ENCODE results near the gene ERBB2. TPM values are rescaled to one million over a fixed set of nuclear protein-coding genes. Genes with fewer than 3 reads are reported as not detected.

Gene ERBB2
- total and polyA plus RNA-seq, 8 donors, result 13.1 to 402 (median 56.5) TPM

DNA sequence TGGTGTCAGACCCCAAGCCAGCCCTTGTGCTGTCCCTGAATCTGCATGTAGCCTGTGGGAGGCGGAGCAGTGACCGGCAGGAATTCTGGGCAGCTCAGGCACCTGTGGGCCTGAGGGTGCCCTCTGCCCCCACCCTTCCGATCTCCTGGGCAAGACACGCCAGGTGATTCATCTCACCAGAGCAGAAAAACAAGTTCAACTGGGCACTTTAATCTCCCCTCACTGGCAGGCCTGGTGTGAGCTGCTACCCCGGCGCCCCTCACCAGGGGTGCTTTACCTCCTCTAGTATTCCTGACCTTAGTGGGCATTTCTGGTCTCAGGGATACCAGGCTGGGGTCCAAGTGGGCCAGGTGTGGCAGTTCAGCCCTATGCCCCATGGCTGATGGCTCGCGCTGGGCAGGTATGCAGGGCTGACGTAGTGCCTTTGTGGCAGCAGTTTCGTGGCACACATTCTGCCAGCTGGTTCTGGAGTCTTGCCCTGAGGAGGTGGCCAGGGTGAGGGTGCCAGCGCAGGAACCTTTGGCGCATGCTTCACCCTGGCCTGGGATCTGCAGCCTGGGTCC lies 6.0 kb downstream of the ERBB2 start:
- Histone ChIP-seq H3K4me1 (peaks cover 57 to 77% (median 67%) of the 10 kb centered on the region in 4 donors), H3K36me3 (peaks cover 19 to 44% (median 40%) of the 10 kb centered on the region in 4 donors), H3K27ac (peak overlapping the region; percentile 85 to 95 (median 92)), H3K9me3 (no peaks in the 10 kb centered on the region), H3K4me3 (no peak overlapping the region), H3K27me3 (peaks cover 0 to 6% (median 0%) of the 10 kb centered on the region in 3 donors)
- DNase-seq, result peak; percentile 87 to 91
- TF ChIP-seq EP300 (IDR thresholded peaks at IDR 0.05) (no peak), POLR2AphosphoS5 (IDR thresholded peaks at IDR 0.05) (peak in 2 of 3 donors; percentile 57 to 82), CTCF (IDR thresholded peaks at IDR 0.05) (peak in 1 of 7 experiments; percentile 10), POLR2A (IDR thresholded peaks at IDR 0.05) (no peak)
- intact Hi-C loops (cut with DNase I; ENCODE audit: low total_unique reads), result no loop called here
- WGBS, 5 donors, result 33 to 62% (median 43%) methylated on average over 6 to 12 of the region's 12 CpGs

DNA sequence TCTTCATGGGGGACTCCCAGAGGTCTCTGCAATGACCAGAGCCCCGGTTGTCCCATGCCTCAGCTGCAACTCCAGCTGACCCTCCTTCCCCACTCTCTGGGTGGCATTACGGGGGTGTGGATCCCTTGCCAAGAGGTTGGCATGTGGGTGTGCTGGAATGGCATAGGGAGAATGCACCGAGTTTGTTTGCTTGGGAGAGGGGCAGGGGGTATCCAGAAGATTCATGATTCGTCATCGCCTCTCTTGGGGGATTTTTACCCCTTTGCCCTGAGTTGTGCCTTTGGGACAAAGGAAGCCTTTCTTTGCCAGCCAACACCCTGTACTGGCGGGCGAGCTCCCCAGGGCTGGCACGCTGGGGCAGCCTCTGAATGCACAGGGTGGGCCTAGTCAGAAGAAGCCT lies 6.5 kb downstream of the ERBB2 start:
- TF ChIP-seq CTCF (IDR thresholded peaks at IDR 0.05) (no peak), EP300 (IDR thresholded peaks at IDR 0.05) (no peak), POLR2AphosphoS5 (IDR thresholded peaks at IDR 0.05) (no peak), POLR2A (IDR thresholded peaks at IDR 0.05) (no peak)
- Histone ChIP-seq H3K36me3 (peaks cover 22 to 49% (median 45%) of the 10 kb centered on the region in 4 donors), H3K4me1 (peaks cover 52 to 72% (median 62%) of the 10 kb centered on the region in 4 donors), H3K27ac (peak overlapping the region; percentile 85 to 95 (median 92)), H3K9me3 (no peaks in the 10 kb centered on the region), H3K4me3 (no peak overlapping the region), H3K27me3 (peaks cover 0 to under 1% (median 0%) of the 10 kb centered on the region in 3 donors)
- 29 to 54% (median 45%) methylated on average over 8 of the region's 8 CpGs for WGBS, 5 donors
- DNase-seq, result no peak
- intact Hi-C loops (cut with DNase I; ENCODE audit: low total_unique reads), result no loop called here

- peak in 1 of 2 donors; percentile 50 for DNase-seq
- 33 to 65% (median 50%) methylated on average over 3 to 7 of the region's 7 CpGs for WGBS, 5 donors
- H3K4me1 ChIP-seq, result peaks cover 48 to 66% (median 56%) of the 10 kb centered on the region in 4 donors
- H3K36me3 ChIP-seq, result peaks cover 28 to 54% (median 51%) of the 10 kb centered on the region in 4 donors
- H3K27ac ChIP-seq, result peak overlapping the region; percentile 85 to 95 (median 92)
- no peaks in the 10 kb centered on the region for H3K9me3 ChIP-seq
- no peak overlapping the region for H3K4me3 ChIP-seq
- peak in 1 of 3 donors; percentile 35 for TF ChIP-seq POLR2AphosphoS5 (IDR thresholded peaks at IDR 0.05)
- TF ChIP-seq EP300 (IDR thresholded peaks at IDR 0.05), result no peak
- intact Hi-C loops (cut with DNase I; ENCODE audit: low total_unique reads), result no loop called here
- no peaks in the 10 kb centered on the region for H3K27me3 ChIP-seq
Observed at GRCh38 chr17:39706921-39707337, 7.1 kb downstream of the ERBB2 start.

- TF ChIP-seq POLR2A (IDR thresholded peaks at IDR 0.05) (no peak), CTCF (IDR thresholded peaks at IDR 0.05) (no peak), POLR2AphosphoS5 (IDR thresholded peaks at IDR 0.05) (no peak), EP300 (IDR thresholded peaks at IDR 0.05) (no peak)
- no peaks in the 10 kb centered on the region for H3K27me3 ChIP-seq
- no peak for DNase-seq
- H3K9me3 ChIP-seq, result no peaks in the 10 kb centered on the region
- H3K36me3 ChIP-seq, result peaks cover 31 to 80% (median 76%) of the 10 kb centered on the region in 4 donors
- no peak overlapping the region for H3K27ac ChIP-seq
- intact Hi-C loops (cut with DNase I; ENCODE audit: low total_unique reads), result no loop called here
- no peak overlapping the region for H3K4me3 ChIP-seq
- H3K4me1 ChIP-seq, result peaks cover 25 to 41% (median 32%) of the 10 kb centered on the region in 4 donors
- 85 to 90% (median 87%) methylated on average over 13 to 14 of the region's 14 CpGs for WGBS, 5 donors
Observed at GRCh38 chr17:39709319-39709997, 9.6 kb downstream of the ERBB2 start.
